ENCODE data around the gene EXOC7.

EXOC7 gene

GRCh38 chr17:76119409-76120371, 16.1 kb upstream of the EXOC7 start:
- no peak for DNase-seq

- no peak for DNase-seq
These were observed 11.7 kb upstream of the EXOC7 start for GRCh38 chr17:76115138-76115754.

- DNase-seq, result no peak
These were observed 8.4 kb upstream of the EXOC7 start for GRCh38 chr17:76111956-76112355.

- DNase-seq, result peak; percentile 38
These were observed 3.9 kb upstream of the EXOC7 start for GRCh38 chr17:76107509-76107908.

GRCh38 chr17:76106703-76107102, 3.1 kb upstream of the EXOC7 start:
- DNase-seq, result no peak

- DNase-seq, result no peak
These were observed 1.3 kb upstream of the EXOC7 start for GRCh38 chr17:76104896-76105231.

- no peak for DNase-seq
These were observed 731 bp upstream of the EXOC7 start for GRCh38 chr17:76104140-76104895.

- DNase-seq, result no peak
These were observed 678 bp downstream of the EXOC7 start for GRCh38 chr17:76102944-76103273.

- no peak for DNase-seq
These were observed 5.8 kb downstream of the EXOC7 start for GRCh38 chr17:76097716-76098295.

- DNase-seq, result no peak
These were observed 7.6 kb downstream of the EXOC7 start for GRCh38 chr17:76095943-76096342.

- no peak for DNase-seq
These were observed 9.5 kb downstream of the EXOC7 start for GRCh38 chr17:76094046-76094445.

GRCh38 chr17:76092526-76093413, 10.8 kb downstream of the EXOC7 start:
- DNase-seq, result no peak

- no peak for DNase-seq
These were observed 11.9 kb downstream of the EXOC7 start for GRCh38 chr17:76091526-76092286.

- DNase-seq, result no peak
These were observed 13.0 kb downstream of the EXOC7 start for GRCh38 chr17:76090517-76091129.

GRCh38 chr17:76089680-76090516, 13.7 kb downstream of the EXOC7 start:
- DNase-seq, result no peak

GRCh38 chr17:76088868-76089576, 14.6 kb downstream of the EXOC7 start:
- DNase-seq, result no peak

- DNase-seq, result no peak
These were observed 15.3 kb downstream of the EXOC7 start for GRCh38 chr17:76088041-76088867.

GRCh38 chr17:76087531-76087930, 16.1 kb downstream of the EXOC7 start:
- DNase-seq, result no peak

GRCh38 chr17:76086384-76086783, 17.2 kb downstream of the EXOC7 start:
- no peak for DNase-seq

Measured in CD4-positive, alpha-beta T cell treated with Interleukin-21 for 1 hour (primary cell).